ENCODE measurements around the gene ARPP21. TPM values are rescaled to one million over a fixed set of nuclear protein-coding genes. Genes with fewer than 3 reads are reported as not detected.

Gene ARPP21
- polyA plus RNA-seq, 1 donor (not counting 4 experiments of a cell fraction or from before 2014, with no cell fraction given) = not detected

GRCh38 chr3:35772381-35773015 lies 133.2 kb downstream of the ARPP21 start:
- no peak for DNase-seq (ENCODE audit: low read depth, low spot score)
- H3K79me2 ChIP-seq (ENCODE audit: control insufficient read depth, insufficient read depth, low read length) = no peaks in the 10 kb centered on the region

GRCh38 chr3:35773417-35773816 lies 134.1 kb downstream of the ARPP21 start:
- no peaks in the 10 kb centered on the region for H3K36me3 ChIP-seq (ENCODE audit: control insufficient read depth in 2 of 2, extremely low read depth in 1 of 2, insufficient read depth in 2 of 2, low read length in 2 of 2)
- H3K27ac ChIP-seq (ENCODE audit: control insufficient read depth, insufficient read depth, low read length) = no peak overlapping the region
- H3K4me2 ChIP-seq (ENCODE audit: control insufficient read depth, extremely low read depth, insufficient read depth, low read depth, low read length) = no peak overlapping the region
- no peaks in the 10 kb centered on the region for H3K27me3 ChIP-seq (ENCODE audit: control insufficient read depth, extremely low read depth, insufficient read depth, low read length)
- no peaks in the 10 kb centered on the region for H3K9me3 ChIP-seq (ENCODE audit: control insufficient read depth, low read depth, low read length)
- no peaks in the 10 kb centered on the region for H3K9me1 ChIP-seq (ENCODE audit: control insufficient read depth, extremely low read depth, insufficient read depth, low read length)
- no peak overlapping the region for H2AFZ ChIP-seq (ENCODE audit: control insufficient read depth, low read length)
- dilution Hi-C loops (cut with MboI; ENCODE audit: extremely low pct_ligation_motif_present, low sequenced_read_pairs) = no loop called here
- H3K4me1 ChIP-seq (ENCODE audit: control insufficient read depth, extremely low read depth, insufficient read depth, low read length) = no peaks in the 10 kb centered on the region
- TF ChIP-seq CTCF (optimal IDR thresholded peaks at IDR 0.05 in 1 of 3, IDR thresholded peaks at IDR 0.05 in 1 of 3, conservative IDR thresholded peaks at IDR 0.05 in 1 of 3; ENCODE audit: extremely low read depth in 1 of 3, insufficient read depth in 2 of 3, low read length in 3 of 3) (no peak), EZH2 (IDR thresholded peaks at IDR 0.05; ENCODE audit: low read length) (no peak)
- DNase-seq (ENCODE audit: low read depth, low spot score) (no peak), FAIRE-seq (no peak)
- H3K4me3 ChIP-seq (ENCODE audit: control insufficient read depth in 2 of 3, extremely low read depth in 1 of 3, insufficient read depth in 2 of 3, low read depth in 1 of 3, low read length in 3 of 3) = no peak overlapping the region
- no peaks in the 10 kb centered on the region for H3K79me2 ChIP-seq (ENCODE audit: control insufficient read depth, insufficient read depth, low read length)
- no peaks in the 10 kb centered on the region for H4K20me1 ChIP-seq (ENCODE audit: control insufficient read depth, extremely low read depth, insufficient read depth, low read length)
- no peak overlapping the region for H3K9ac ChIP-seq (ENCODE audit: control insufficient read depth, extremely low read depth, insufficient read depth, low read length)

More at GRCh38 chr3:35772381-35773015, 133.2 kb downstream of the ARPP21 start:
- dilution Hi-C loops (cut with MboI; ENCODE audit: extremely low pct_ligation_motif_present, low sequenced_read_pairs) = no loop called here
- Histone ChIP-seq H2AFZ (ENCODE audit: control insufficient read depth, low read length) (no peak overlapping the region), H4K20me1 (ENCODE audit: control insufficient read depth, extremely low read depth, insufficient read depth, low read length) (no peaks in the 10 kb centered on the region), H3K9me3 (ENCODE audit: control insufficient read depth, low read depth, low read length) (no peaks in the 10 kb centered on the region), H3K4me2 (ENCODE audit: control insufficient read depth, extremely low read depth, insufficient read depth, low read depth, low read length) (no peak overlapping the region), H3K36me3 (ENCODE audit: control insufficient read depth in 2 of 2, extremely low read depth in 1 of 2, insufficient read depth in 2 of 2, low read length in 2 of 2) (no peaks in the 10 kb centered on the region), H3K9ac (ENCODE audit: control insufficient read depth, extremely low read depth, insufficient read depth, low read length) (no peak overlapping the region), H3K27ac (ENCODE audit: control insufficient read depth, insufficient read depth, low read length) (no peak overlapping the region), H3K27me3 (ENCODE audit: control insufficient read depth, extremely low read depth, insufficient read depth, low read length) (no peaks in the 10 kb centered on the region), H3K9me1 (ENCODE audit: control insufficient read depth, extremely low read depth, insufficient read depth, low read length) (no peaks in the 10 kb centered on the region), H3K4me1 (ENCODE audit: control insufficient read depth, extremely low read depth, insufficient read depth, low read length) (no peaks in the 10 kb centered on the region), H3K4me3 (ENCODE audit: control insufficient read depth in 2 of 3, extremely low read depth in 1 of 3, insufficient read depth in 2 of 3, low read depth in 1 of 3, low read length in 3 of 3) (no peak overlapping the region)
- no peak for TF ChIP-seq CTCF (optimal IDR thresholded peaks at IDR 0.05 in 1 of 3, IDR thresholded peaks at IDR 0.05 in 1 of 3, conservative IDR thresholded peaks at IDR 0.05 in 1 of 3; ENCODE audit: extremely low read depth in 1 of 3, insufficient read depth in 2 of 3, low read length in 3 of 3)
- TF ChIP-seq EZH2 (IDR thresholded peaks at IDR 0.05; ENCODE audit: low read length) = no peak
- no peak for FAIRE-seq
